Lower lobe of right lung (tissue), 2 donors: ENCODE results near the gene GHR. TPM values are rescaled to one million over a fixed set of nuclear protein-coding genes. Genes with fewer than 3 reads are reported as not detected.

Source experiments
- ATAC-seq, 2 donors: fragments of 200-7000 bp; cut with Tn5 transposase; one replicate each; pipeline ENCODE4 v1.9.1; 2020 to 2022; ENCODE audit warnings: mild to moderate bottlenecking in 2 of 2, moderate library complexity in 2 of 2
- DNase-seq: peaks from one replicate; pipeline ENCODE4 v3.0.0-alpha.2; 2020
- H3K27ac ChIP-seq: fragments of 200-600 bp; one replicate; pipeline ENCODE4 v1.8.0; 2022
- H3K27me3 ChIP-seq: fragments of 200-600 bp; one replicate; pipeline ENCODE4 v1.8.0; 2022; ENCODE audit warnings: low read depth
- H3K36me3 ChIP-seq: fragments of 200-600 bp; one replicate; pipeline ENCODE4 v1.8.0; 2022; ENCODE audit warnings: mild to moderate bottlenecking
- H3K4me1 ChIP-seq: fragments of 200-600 bp; one replicate; pipeline ENCODE4 v1.8.0; 2022
- H3K4me3 ChIP-seq: fragments of 200-600 bp; one replicate; pipeline ENCODE4 v1.8.0; 2022; ENCODE audit warnings: mild to moderate bottlenecking
- H3K9me3 ChIP-seq: fragments of 200-600 bp; one replicate; pipeline ENCODE4 v1.8.0; 2022
- CTCF ChIP-seq: fragments of 200-600 bp; IDR thresholded peaks from one replicate; pipeline ENCODE4 v1.8.0; 2022; ENCODE audit warnings: antibody characterized with exemption, mild to moderate bottlenecking
- intact Hi-C: fragments of 100-400 bp; cut with DNase I; formaldehyde crosslinking; loops from one replicate; pipeline ENCODE4 v1.11.0; 2022
- total RNA-seq: library from RNA; stranded (reverse); fragmentation: NEBNext Ultra II Directional; extraction: Animal tissue kit (Norgen Biotek cat#: 25700); gene quantifications from one replicate; pipeline ENCODE4 v1.2.1, GENCODE V29; 2021
- donor health status: DM: no; HTN: yes; CAD: no; lungs with severe emphysema.

The GHR gene
- total RNA-seq, 1 donor from 2014 or later = 5.2 TPM

DNA sequence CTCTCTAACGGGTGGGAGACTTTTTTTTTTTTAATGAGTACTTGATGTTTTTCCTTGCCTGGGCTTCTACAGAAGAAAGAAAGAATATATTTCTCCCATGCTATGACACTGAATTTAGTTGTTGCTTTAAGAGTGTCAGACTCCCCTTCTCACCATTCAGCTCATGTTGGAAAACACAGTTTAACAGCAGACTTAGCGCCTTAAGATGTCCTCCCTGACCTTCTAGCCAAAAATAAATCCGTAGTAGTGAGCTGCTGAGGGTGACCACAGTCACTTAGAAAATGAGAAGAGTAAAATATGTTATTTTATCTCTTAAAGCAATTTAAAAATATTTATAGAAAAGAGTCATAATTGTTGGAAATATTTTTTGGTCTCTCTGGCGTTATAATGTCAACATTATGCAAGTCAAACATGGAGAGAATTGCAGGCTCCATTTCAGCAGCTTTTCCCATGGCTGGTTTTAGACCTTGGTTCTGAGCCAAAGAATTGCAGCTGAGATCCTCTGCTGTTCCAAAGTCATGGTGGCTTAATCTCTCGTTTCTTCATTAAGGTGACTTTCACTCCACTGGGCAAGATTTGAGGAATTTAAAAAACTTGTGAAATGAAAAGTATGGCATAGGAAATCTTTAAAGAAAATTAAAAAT is 143.5 kb downstream of the GHR start:
- no peak for ATAC-seq
- no peaks in the 10 kb centered on the region for H3K36me3 ChIP-seq
- peaks cover 9% of the 10 kb centered on the region for H3K4me1 ChIP-seq
- no peak for DNase-seq
- no peaks in the 10 kb centered on the region for H3K9me3 ChIP-seq
- TF ChIP-seq CTCF = no peak
- no peak overlapping the region for H3K27ac ChIP-seq
- H3K4me3 ChIP-seq = no peak overlapping the region
- intact Hi-C loops = no loop called here
- no peaks in the 10 kb centered on the region for H3K27me3 ChIP-seq

DNA sequence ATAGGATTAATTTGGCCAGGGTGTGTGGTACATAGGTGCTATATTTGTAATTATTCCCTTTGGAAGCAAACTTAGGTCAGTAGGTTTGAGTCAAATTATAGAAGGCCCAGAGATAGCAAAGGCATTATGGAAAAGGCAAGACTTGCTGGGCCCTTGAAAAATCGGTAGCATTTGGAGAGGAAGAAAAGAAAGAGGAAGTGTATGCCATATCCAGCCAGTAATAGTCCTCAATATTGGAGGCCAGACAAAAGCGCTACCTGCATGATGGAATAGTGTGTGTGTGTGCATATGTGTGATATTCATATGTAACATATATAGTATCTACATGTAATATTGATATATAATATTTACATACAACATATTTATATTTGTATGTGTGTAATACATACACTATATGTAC is 146.1 kb downstream of the GHR start:
- ATAC-seq = no peak
- no peaks in the 10 kb centered on the region for H3K27me3 ChIP-seq
- no peak for DNase-seq
- no peak overlapping the region for H3K27ac ChIP-seq
- no peaks in the 10 kb centered on the region for H3K9me3 ChIP-seq
- peaks cover 9% of the 10 kb centered on the region for H3K4me1 ChIP-seq
- no peak for TF ChIP-seq CTCF
- intact Hi-C loops = no loop called here
- no peak overlapping the region for H3K4me3 ChIP-seq
- H3K36me3 ChIP-seq = no peaks in the 10 kb centered on the region

- Histone ChIP-seq H3K27ac (no peak overlapping the region), H3K27me3 (no peaks in the 10 kb centered on the region), H3K4me1 (peaks cover 9% of the 10 kb centered on the region), H3K9me3 (no peaks in the 10 kb centered on the region), H3K4me3 (no peak overlapping the region), H3K36me3 (no peaks in the 10 kb centered on the region)
- DNase-seq = no peak
- ATAC-seq = no peak
- no peak for TF ChIP-seq CTCF
- intact Hi-C loops = no loop called here
Measured at GRCh38 chr5:42569953-42570548, 146.8 kb downstream of the GHR start.

GRCh38 chr5:42570966-42571960 is 148.0 kb downstream of the GHR start:
- Histone ChIP-seq H3K4me1 (peaks cover under 1% of the 10 kb centered on the region), H3K4me3 (no peak overlapping the region), H3K27ac (no peak overlapping the region), H3K9me3 (no peaks in the 10 kb centered on the region), H3K36me3 (no peaks in the 10 kb centered on the region), H3K27me3 (no peaks in the 10 kb centered on the region)
- no peak for TF ChIP-seq CTCF
- ATAC-seq = no peak
- intact Hi-C loops = no loop called here
- DNase-seq = no peak

DNA sequence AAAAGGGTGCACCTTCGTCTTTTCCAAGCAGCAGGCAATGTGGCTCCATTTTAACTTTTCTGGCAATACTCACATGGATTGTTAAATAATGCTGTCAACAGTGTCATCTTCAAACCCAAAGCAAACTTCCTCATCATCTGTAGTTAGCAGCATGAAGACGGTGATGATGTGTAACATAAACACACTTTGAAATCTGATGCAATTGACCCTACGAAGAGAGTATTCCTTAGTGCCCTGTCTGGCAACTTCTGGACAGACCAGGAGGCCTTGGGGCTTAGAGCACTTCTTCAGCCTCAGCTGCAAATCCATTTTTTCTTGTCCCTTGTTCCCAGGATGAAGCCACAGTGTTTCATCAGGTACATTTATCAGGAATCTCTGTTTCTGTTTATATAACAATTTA is 149.1 kb downstream of the GHR start:
- Histone ChIP-seq H3K4me3 (no peak overlapping the region), H3K27ac (no peak overlapping the region), H3K36me3 (no peaks in the 10 kb centered on the region), H3K9me3 (no peaks in the 10 kb centered on the region), H3K4me1 (no peaks in the 10 kb centered on the region), H3K27me3 (no peaks in the 10 kb centered on the region)
- intact Hi-C loops = no loop called here
- DNase-seq (no peak), ATAC-seq (no peak)
- no peak for TF ChIP-seq CTCF
